ENCODE results near the gene WDR7. TPM values are rescaled to one million over a fixed set of nuclear protein-coding genes. Genes with fewer than 3 reads are reported as not detected.

WDR7 gene
- total RNA-seq, 2 experiments from 2014 or later = 16.0 to 19.0 TPM

- intact Hi-C loops (cut with micrococcal nuclease) = no loop called here
- Mint-ChIP-seq H3K4me3 (no peak overlapping the region), H3K36me3 (ENCODE audit: low read depth) (peaks cover 8% of the 10 kb centered on the region), H3K4me1 (ENCODE audit: low read depth) (no peaks in the 10 kb centered on the region), H3K27ac (no peak overlapping the region), H3K9me3 (no peaks in the 10 kb centered on the region), H3K27me3 (no peaks in the 10 kb centered on the region)
- TF ChIP-seq CTCF (IDR thresholded peaks at IDR 0.05) = no peak
- ChIA-PET CTCF (interaction anchor here (4.0 kb wide), 1 partner anchor 18 kb away, joined by 21 read pairs; no protein-coding TSS in a partner anchor), POLR2A (interaction anchor here (1.0 to 1.1 kb wide), 2 partner anchors 10 to 13 kb away, joined by 3 read pairs; no protein-coding TSS in a partner anchor)
- ATAC-seq = no peak
- DNase-seq = no peak
These were observed 33.1 kb downstream of the WDR7 start for GRCh38 chr18:56684277-56684676.

DNA sequence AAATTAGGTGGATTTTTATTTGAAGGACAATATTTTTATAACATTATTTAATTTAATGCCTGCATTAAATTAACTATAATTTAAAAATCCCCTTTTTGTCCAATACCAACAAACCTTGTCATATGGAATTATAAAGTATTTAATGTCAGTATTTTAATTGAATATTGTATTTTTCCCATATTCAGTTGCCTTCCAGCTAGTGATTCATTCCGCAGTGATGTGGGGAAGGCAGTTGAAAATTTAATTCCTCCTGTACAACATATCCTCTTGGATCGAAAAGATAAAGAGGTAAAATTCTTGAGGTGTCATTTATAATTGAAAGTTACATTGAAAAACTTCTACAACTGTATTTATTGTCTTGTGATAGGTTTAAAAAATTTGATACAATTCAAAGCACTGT lies 40.4 kb downstream of the WDR7 start:
- no peak for TF ChIP-seq CTCF (IDR thresholded peaks at IDR 0.05)
- DNase-seq (no peak), ATAC-seq (no peak)
- H3K27ac Mint-ChIP-seq = no peak overlapping the region
- no peak overlapping the region for H3K4me3 Mint-ChIP-seq
- no peaks in the 10 kb centered on the region for H3K27me3 Mint-ChIP-seq
- ChIA-PET CTCF (no interaction called here), POLR2A (no interaction called here)
- peaks cover 2% of the 10 kb centered on the region for H3K36me3 Mint-ChIP-seq (ENCODE audit: low read depth)
- intact Hi-C loops (cut with micrococcal nuclease) = no loop called here
- H3K9me3 Mint-ChIP-seq = no peaks in the 10 kb centered on the region
- H3K4me1 Mint-ChIP-seq (ENCODE audit: low read depth) = no peaks in the 10 kb centered on the region

DNA sequence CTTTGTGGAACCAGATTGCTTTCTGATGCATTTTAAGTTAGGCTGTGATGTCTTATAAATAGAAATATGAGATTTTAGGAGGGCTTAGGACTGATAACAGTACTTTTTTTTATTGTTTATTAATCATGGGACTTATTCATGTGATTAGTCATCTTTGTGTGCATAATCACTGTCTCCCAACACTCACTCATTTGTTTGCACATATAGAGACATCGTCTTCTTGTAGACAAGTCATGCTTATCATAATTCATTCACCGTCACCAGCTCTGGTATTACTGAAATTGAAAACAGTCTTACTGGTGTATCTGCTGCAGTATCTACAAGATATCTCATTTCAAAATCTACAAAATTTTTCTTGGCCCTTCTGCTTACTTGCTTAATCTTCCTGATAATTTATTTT lies 45.8 kb downstream of the WDR7 start:
- no peaks in the 10 kb centered on the region for H3K4me1 Mint-ChIP-seq (ENCODE audit: low read depth)
- DNase-seq (no peak), ATAC-seq (no peak)
- H3K27ac Mint-ChIP-seq = no peak overlapping the region
- intact Hi-C loops (cut with micrococcal nuclease) = no loop called here
- H3K36me3 Mint-ChIP-seq (ENCODE audit: low read depth) = peaks cover 1% of the 10 kb centered on the region
- CTCF ChIA-PET = no interaction called here
- no peak overlapping the region for H3K4me3 Mint-ChIP-seq
- no peaks in the 10 kb centered on the region for H3K9me3 Mint-ChIP-seq
- POLR2A ChIA-PET = no interaction called here
- no peak for TF ChIP-seq CTCF (IDR thresholded peaks at IDR 0.05)
- no peaks in the 10 kb centered on the region for H3K27me3 Mint-ChIP-seq

DNA sequence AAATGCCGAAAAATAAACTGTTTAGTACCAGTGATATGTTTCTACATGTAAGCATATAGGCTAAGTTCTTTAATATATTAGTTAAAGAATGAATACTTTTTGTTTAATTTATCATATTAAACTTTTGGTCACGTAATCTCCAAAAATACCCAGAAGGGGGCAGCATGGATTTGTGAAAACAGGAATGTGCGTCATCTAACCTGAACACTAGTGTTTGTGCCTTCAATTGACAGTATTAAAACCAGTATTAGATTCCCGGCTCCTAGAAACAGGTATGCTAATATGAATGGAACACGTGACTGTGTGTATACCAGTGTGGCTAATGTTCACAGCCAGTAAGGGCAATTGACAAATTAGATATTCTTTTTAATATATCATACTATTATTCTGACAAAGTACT lies 51.8 kb downstream of the WDR7 start:
- CTCF ChIA-PET = interaction anchor here (0.6 to 3.7 kb wide), 17 partner anchors 9 to 858 kb away, joined by 3 to 21 read pairs (median 4); no protein-coding TSS in a partner anchor
- peak; percentile 39 for DNase-seq
- no peak overlapping the region for H3K27ac Mint-ChIP-seq
- POLR2A ChIA-PET = interaction anchor here (1.0 kb wide), 1 partner anchor 21 kb away, joined by 3 read pairs; no protein-coding TSS in a partner anchor
- intact Hi-C loops (cut with micrococcal nuclease) = no loop called here
- no peaks in the 10 kb centered on the region for H3K27me3 Mint-ChIP-seq
- H3K4me1 Mint-ChIP-seq (ENCODE audit: low read depth) = peaks cover 2% of the 10 kb centered on the region
- peak; percentile 59 for TF ChIP-seq CTCF (IDR thresholded peaks at IDR 0.05)
- no peak overlapping the region for H3K4me3 Mint-ChIP-seq
- H3K9me3 Mint-ChIP-seq = no peaks in the 10 kb centered on the region
- H3K36me3 Mint-ChIP-seq (ENCODE audit: low read depth) = no peaks in the 10 kb centered on the region
- peak; percentile 39 for ATAC-seq

DNA sequence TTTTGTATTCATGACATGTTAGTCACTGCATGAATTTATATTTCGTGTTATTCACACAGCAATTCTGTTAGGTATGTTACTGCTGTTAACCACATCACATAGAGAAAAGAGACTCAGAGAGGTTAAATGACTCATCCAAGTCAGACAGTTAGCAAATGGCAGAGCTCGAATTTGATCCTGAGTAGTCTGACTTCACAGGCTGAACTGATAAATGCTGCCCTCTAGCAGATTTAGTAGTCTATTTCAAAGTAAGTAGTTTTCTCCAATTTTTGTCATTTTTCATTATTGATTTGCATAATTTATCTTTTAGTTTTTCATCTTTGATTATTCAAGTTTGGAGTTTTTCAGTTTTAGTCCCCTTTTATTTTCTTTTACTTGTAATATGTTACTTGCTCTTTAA lies 58.3 kb downstream of the WDR7 start:
- Mint-ChIP-seq H3K36me3 (ENCODE audit: low read depth) (no peaks in the 10 kb centered on the region), H3K9me3 (no peaks in the 10 kb centered on the region), H3K27me3 (no peaks in the 10 kb centered on the region), H3K4me3 (no peak overlapping the region), H3K4me1 (ENCODE audit: low read depth) (peaks cover 13% of the 10 kb centered on the region), H3K27ac (no peak overlapping the region)
- TF ChIP-seq CTCF (IDR thresholded peaks at IDR 0.05) = peak; percentile 58
- POLR2A ChIA-PET = no interaction called here
- peak; percentile 45 for DNase-seq
- ATAC-seq = peak; percentile 99
- intact Hi-C loops (cut with micrococcal nuclease) = no loop called here
- CTCF ChIA-PET = interaction anchor here (0.7 to 1.4 kb wide), 16 partner anchors 10 to 870 kb away, joined by 3 to 12 read pairs (median 4); partner anchors contain the start of genes TXNL1 and WDR7

All from activated CD8-positive, alpha-beta T cell treated with anti-CD3 and anti-CD28 coated beads for 36 hours (primary cell).